HL-60 (cell line): ENCODE data around the gene ARID1B.

Source experiments
- CTCF ChIP-seq: IDR thresholded peaks from one replicate; pipeline ENCODE4 v1.5.1; 2011; ENCODE audit warnings: low read length, control low read depth, inconsistent platforms; ENCODE audit not compliant: insufficient read depth
- GABPA ChIP-seq: IDR thresholded peaks from 2 replicates; pipeline ENCODE4 v1.6.1; 2012; ENCODE audit warnings: low read depth
- POLR2AphosphoS5 ChIP-seq: IDR thresholded peaks from 2 replicates; pipeline ENCODE4 v1.6.1; 2012; ENCODE audit warnings: low read depth
- SPI1 ChIP-seq: IDR thresholded peaks from 2 replicates; pipeline ENCODE4 v1.6.1; 2012; ENCODE audit warnings: low read depth, mild to moderate bottlenecking, borderline replicate concordance

- no peak for TF ChIP-seq CTCF
- no peak for TF ChIP-seq SPI1
- TF ChIP-seq POLR2AphosphoS5 = no peak
- no peak for TF ChIP-seq GABPA
Observed at GRCh38 chr6:157089258-157089657, 312.1 kb downstream of the ARID1B start.
